ENCODE measurements around the gene TMEM40. TPM values are rescaled to one million over a fixed set of nuclear protein-coding genes. Genes with fewer than 3 reads are reported as not detected.
"Not testable (repeated sequence)": the region's sequence is repeated elsewhere in the genome, so short reads cannot be mapped to it uniquely, and the experiment has no call there.

Gene TMEM40
- total RNA-seq, 1 donor from 2014 or later = not detected

- H3K27me3 Mint-ChIP-seq (ENCODE audit: low read depth) = peaks cover 1% of the 10 kb centered on the region
- H3K36me3 Mint-ChIP-seq (ENCODE audit: low read depth) = no peaks in the 10 kb centered on the region
- H3K9me3 Mint-ChIP-seq = no peaks in the 10 kb centered on the region
- H3K27ac Mint-ChIP-seq = no peak overlapping the region
- intact Hi-C loops (cut with micrococcal nuclease) = no loop called here
- H3K4me1 Mint-ChIP-seq (ENCODE audit: low read depth) = no peaks in the 10 kb centered on the region
- DNase-seq (ENCODE audit: low spot score) = no peak
- no peak overlapping the region for H3K4me3 Mint-ChIP-seq (ENCODE audit: low read depth)
Observed at GRCh38 chr3:12737319-12737718, 21.7 kb downstream of the TMEM40 start.

GRCh38 chr3:12734960-12735359 is 24.1 kb downstream of the TMEM40 start:
- H3K36me3 Mint-ChIP-seq (ENCODE audit: low read depth) = no peaks in the 10 kb centered on the region

GRCh38 chr3:12733566-12733965 is 25.5 kb downstream of the TMEM40 start:
- DNase-seq (ENCODE audit: low spot score) = no peak
- H3K9me3 Mint-ChIP-seq = no peaks in the 10 kb centered on the region
- H3K4me3 Mint-ChIP-seq (ENCODE audit: low read depth) = no peak overlapping the region
- H3K36me3 Mint-ChIP-seq (ENCODE audit: low read depth) = no peaks in the 10 kb centered on the region
- intact Hi-C loops (cut with micrococcal nuclease) = no loop called here
- H3K4me1 Mint-ChIP-seq (ENCODE audit: low read depth) = no peaks in the 10 kb centered on the region
- peaks cover 3% of the 10 kb centered on the region for H3K27me3 Mint-ChIP-seq (ENCODE audit: low read depth)
- H3K27ac Mint-ChIP-seq = no peak overlapping the region

More at GRCh38 chr3:12734960-12735359, 24.1 kb downstream of the TMEM40 start:
- Mint-ChIP-seq H3K27me3 (ENCODE audit: low read depth) (peaks cover 3% of the 10 kb centered on the region), H3K27ac (no peak overlapping the region), H3K9me3 (no peaks in the 10 kb centered on the region), H3K4me1 (ENCODE audit: low read depth) (no peaks in the 10 kb centered on the region), H3K4me3 (ENCODE audit: low read depth) (no peak overlapping the region)
- no peak for DNase-seq (ENCODE audit: low spot score)
- intact Hi-C loops (cut with micrococcal nuclease) = no loop called here

- Mint-ChIP-seq H3K4me1 (ENCODE audit: low read depth) (no peaks in the 10 kb centered on the region), H3K36me3 (ENCODE audit: low read depth) (no peaks in the 10 kb centered on the region), H3K9me3 (no peaks in the 10 kb centered on the region), H3K27ac (no peak overlapping the region), H3K27me3 (ENCODE audit: low read depth) (peaks cover 5% of the 10 kb centered on the region), H3K4me3 (ENCODE audit: low read depth) (no peak overlapping the region)
- intact Hi-C loops (cut with micrococcal nuclease) = no loop called here
- no peak for DNase-seq (ENCODE audit: low spot score)
Observed at GRCh38 chr3:12730506-12731242, 28.4 kb downstream of the TMEM40 start.

GRCh38 chr3:12729051-12729651 is 29.9 kb downstream of the TMEM40 start:
- H3K27me3 Mint-ChIP-seq (ENCODE audit: low read depth) = peaks cover 7% of the 10 kb centered on the region
- H3K4me3 Mint-ChIP-seq (ENCODE audit: low read depth) = no peak overlapping the region
- H3K36me3 Mint-ChIP-seq (ENCODE audit: low read depth) = no peaks in the 10 kb centered on the region
- no peak for DNase-seq (ENCODE audit: low spot score)
- intact Hi-C loops (cut with micrococcal nuclease) = no loop called here
- no peaks in the 10 kb centered on the region for H3K9me3 Mint-ChIP-seq
- no peak overlapping the region for H3K27ac Mint-ChIP-seq
- no peaks in the 10 kb centered on the region for H3K4me1 Mint-ChIP-seq (ENCODE audit: low read depth)

GRCh38 chr3:12727937-12728336 is 31.1 kb downstream of the TMEM40 start:
- no peaks in the 10 kb centered on the region for H3K4me1 Mint-ChIP-seq (ENCODE audit: low read depth)
- H3K9me3 Mint-ChIP-seq = no peaks in the 10 kb centered on the region
- H3K27me3 Mint-ChIP-seq (ENCODE audit: low read depth) = peaks cover 6% of the 10 kb centered on the region
- H3K27ac Mint-ChIP-seq = no peak overlapping the region
- no peak for DNase-seq (ENCODE audit: low spot score)
- no peak overlapping the region for H3K4me3 Mint-ChIP-seq (ENCODE audit: low read depth)
- H3K36me3 Mint-ChIP-seq (ENCODE audit: low read depth) = no peaks in the 10 kb centered on the region
- intact Hi-C loops (cut with micrococcal nuclease) = no loop called here

GRCh38 chr3:12727481-12727880 is 31.6 kb downstream of the TMEM40 start:
- no peaks in the 10 kb centered on the region for H3K36me3 Mint-ChIP-seq (ENCODE audit: low read depth)
- no peak for DNase-seq (ENCODE audit: low spot score)
- intact Hi-C loops (cut with micrococcal nuclease) = no loop called here

GRCh38 chr3:12725436-12725835 is 33.6 kb downstream of the TMEM40 start:
- peaks cover 6% of the 10 kb centered on the region for H3K27me3 Mint-ChIP-seq (ENCODE audit: low read depth)
- H3K27ac Mint-ChIP-seq = no peak overlapping the region
- intact Hi-C loops (cut with micrococcal nuclease) = no loop called here
- no peaks in the 10 kb centered on the region for H3K4me1 Mint-ChIP-seq (ENCODE audit: low read depth)
- DNase-seq (ENCODE audit: low spot score) = no peak
- no peaks in the 10 kb centered on the region for H3K36me3 Mint-ChIP-seq (ENCODE audit: low read depth)
- no peaks in the 10 kb centered on the region for H3K9me3 Mint-ChIP-seq
- no peak overlapping the region for H3K4me3 Mint-ChIP-seq (ENCODE audit: low read depth)

More at GRCh38 chr3:12727481-12727880, 31.6 kb downstream of the TMEM40 start:
- H3K27me3 Mint-ChIP-seq (ENCODE audit: low read depth) = peaks cover 6% of the 10 kb centered on the region
- no peaks in the 10 kb centered on the region for H3K4me1 Mint-ChIP-seq (ENCODE audit: low read depth)
- no peaks in the 10 kb centered on the region for H3K9me3 Mint-ChIP-seq
- H3K27ac Mint-ChIP-seq = no peak overlapping the region
- no peak overlapping the region for H3K4me3 Mint-ChIP-seq (ENCODE audit: low read depth)

- Mint-ChIP-seq H3K27me3 (ENCODE audit: low read depth) (peaks cover 4% of the 10 kb centered on the region), H3K9me3 (no peaks in the 10 kb centered on the region), H3K4me3 (ENCODE audit: low read depth) (no peak overlapping the region), H3K36me3 (ENCODE audit: low read depth) (no peaks in the 10 kb centered on the region), H3K27ac (no peak overlapping the region), H3K4me1 (ENCODE audit: low read depth) (peaks cover 5% of the 10 kb centered on the region)
- DNase-seq (ENCODE audit: low spot score) = no peak
- intact Hi-C loops (cut with micrococcal nuclease) = no loop called here
Observed at GRCh38 chr3:12724794-12725193, 34.3 kb downstream of the TMEM40 start.

GRCh38 chr3:12723362-12723761 is 35.7 kb downstream of the TMEM40 start:
- DNase-seq (ENCODE audit: low spot score); H3K4me1 Mint-ChIP-seq (ENCODE audit: low read depth); H3K27me3 Mint-ChIP-seq (ENCODE audit: low read depth); H3K9me3 Mint-ChIP-seq; H3K36me3 Mint-ChIP-seq (ENCODE audit: low read depth); H3K4me3 Mint-ChIP-seq (ENCODE audit: low read depth); H3K27ac Mint-ChIP-seq; intact Hi-C loops (cut with micrococcal nuclease): not testable (repeated sequence)

GRCh38 chr3:12722226-12722625 is 36.8 kb downstream of the TMEM40 start:
- intact Hi-C loops (cut with micrococcal nuclease) = no loop called here
- Mint-ChIP-seq H3K27me3 (ENCODE audit: low read depth) (peaks cover 4% of the 10 kb centered on the region), H3K4me3 (ENCODE audit: low read depth) (no peak overlapping the region), H3K36me3 (ENCODE audit: low read depth) (no peaks in the 10 kb centered on the region), H3K4me1 (ENCODE audit: low read depth) (peaks cover 7% of the 10 kb centered on the region), H3K9me3 (no peaks in the 10 kb centered on the region), H3K27ac (no peak overlapping the region)
- no peak for DNase-seq (ENCODE audit: low spot score)

- Mint-ChIP-seq H3K36me3 (ENCODE audit: low read depth) (no peaks in the 10 kb centered on the region), H3K4me3 (ENCODE audit: low read depth) (peak overlapping the region; percentile 35), H3K27me3 (ENCODE audit: low read depth) (no peaks in the 10 kb centered on the region), H3K27ac (no peak overlapping the region), H3K9me3 (no peaks in the 10 kb centered on the region), H3K4me1 (ENCODE audit: low read depth) (peaks cover 8% of the 10 kb centered on the region)
- intact Hi-C loops (cut with micrococcal nuclease) = loop anchor here (1.0 to 2.0 kb wide), 2 partner anchors 13 to 585 kb away; no protein-coding TSS in a partner anchor
- DNase-seq (ENCODE audit: low spot score) = peak; percentile 62
Observed at GRCh38 chr3:12719984-12720898, 38.8 kb downstream of the TMEM40 start.

GRCh38 chr3:12719541-12719940 is 39.5 kb downstream of the TMEM40 start:
- H3K4me3 Mint-ChIP-seq (ENCODE audit: low read depth) = no peak overlapping the region
- H3K9me3 Mint-ChIP-seq = no peaks in the 10 kb centered on the region
- no peaks in the 10 kb centered on the region for H3K36me3 Mint-ChIP-seq (ENCODE audit: low read depth)
- H3K27ac Mint-ChIP-seq = no peak overlapping the region
- peaks cover 8% of the 10 kb centered on the region for H3K4me1 Mint-ChIP-seq (ENCODE audit: low read depth)
- no peak for DNase-seq (ENCODE audit: low spot score)
- intact Hi-C loops (cut with micrococcal nuclease) = no loop called here
- no peaks in the 10 kb centered on the region for H3K27me3 Mint-ChIP-seq (ENCODE audit: low read depth)

Data from activated T-helper 2 cell treated with anti-CD3 and anti-CD28 coated beads, Interferon-gamma antibody, Interleukin-2, Interleukin-4, amounts not matched to agents 10 μg/mL and 5 μg/mL and 100 μg/mL, durations not matched to agents 14 hours and 24 hours and 36 hours (primary cell).